T-helper 1 cell treated with Interleukin-12 subunit alpha and Interleukin-12 subunit beta and Interleukin-4 antibody, amounts not matched to agents 30 μg/mL and 1 μg/mL, for 36 hours (primary cell): Measurements from ENCODE around the gene VSIG10.

ENCODE experiments used
- H3K27ac Mint-ChIP-seq: one replicate; pipeline ENCODE4 v1.8.0; 2021; ENCODE audit warnings: mild to moderate bottlenecking, mixed read lengths
- H3K27me3 Mint-ChIP-seq: one replicate; pipeline ENCODE4 v1.8.0; 2021; ENCODE audit warnings: low read depth, mixed read lengths
- H3K36me3 Mint-ChIP-seq: one replicate; pipeline ENCODE4 v1.8.0; 2021; ENCODE audit warnings: low read depth, mixed read lengths
- H3K4me1 Mint-ChIP-seq: one replicate; pipeline ENCODE4 v1.8.0; 2021; ENCODE audit warnings: low read depth, mixed read lengths
- H3K4me3 Mint-ChIP-seq: one replicate; pipeline ENCODE4 v1.8.0; 2021; ENCODE audit warnings: mild to moderate bottlenecking, moderate library complexity, mixed read lengths
- H3K9me3 Mint-ChIP-seq: one replicate; pipeline ENCODE4 v1.8.0; 2021; ENCODE audit warnings: mixed read lengths

The VSIG10 gene

GRCh38 chr12:118060301-118061010 is 43.4 kb downstream of the VSIG10 start:
- Mint-ChIP-seq H3K4me1 (peaks cover 52% of the 10 kb centered on the region), H3K27me3 (no peaks in the 10 kb centered on the region), H3K27ac (peak overlapping the region; percentile 90), H3K36me3 (peaks cover 11% of the 10 kb centered on the region), H3K9me3 (no peaks in the 10 kb centered on the region), H3K4me3 (peak overlapping the region; percentile 87)

GRCh38 chr12:118059341-118060191 is 44.2 kb downstream of the VSIG10 start:
- Mint-ChIP-seq H3K4me1 (peaks cover 47% of the 10 kb centered on the region), H3K9me3 (no peaks in the 10 kb centered on the region), H3K27me3 (no peaks in the 10 kb centered on the region), H3K27ac (peak overlapping the region; percentile 90), H3K4me3 (peak overlapping the region; percentile 87), H3K36me3 (peaks cover 9% of the 10 kb centered on the region)

- no peaks in the 10 kb centered on the region for H3K27me3 Mint-ChIP-seq
- H3K9me3 Mint-ChIP-seq, result no peaks in the 10 kb centered on the region
- no peak overlapping the region for H3K27ac Mint-ChIP-seq
- H3K4me1 Mint-ChIP-seq, result peaks cover 40% of the 10 kb centered on the region
- no peak overlapping the region for H3K4me3 Mint-ChIP-seq
- H3K36me3 Mint-ChIP-seq, result peaks cover 9% of the 10 kb centered on the region
These were observed 44.9 kb downstream of the VSIG10 start for GRCh38 chr12:118058881-118059280.

- peaks cover 12% of the 10 kb centered on the region for H3K36me3 Mint-ChIP-seq
- no peak overlapping the region for H3K4me3 Mint-ChIP-seq
- H3K27ac Mint-ChIP-seq, result no peak overlapping the region
- no peaks in the 10 kb centered on the region for H3K27me3 Mint-ChIP-seq
- H3K9me3 Mint-ChIP-seq, result no peaks in the 10 kb centered on the region
- H3K4me1 Mint-ChIP-seq, result peaks cover 38% of the 10 kb centered on the region
These were observed 45.6 kb downstream of the VSIG10 start for GRCh38 chr12:118058227-118058626.

GRCh38 chr12:118055865-118056773 is 47.7 kb downstream of the VSIG10 start:
- Mint-ChIP-seq H3K9me3 (no peaks in the 10 kb centered on the region), H3K36me3 (peaks cover 16% of the 10 kb centered on the region), H3K4me1 (peaks cover 39% of the 10 kb centered on the region), H3K27me3 (no peaks in the 10 kb centered on the region), H3K27ac (peak overlapping the region; percentile 3), H3K4me3 (no peak overlapping the region)

GRCh38 chr12:118055144-118055557 is 48.7 kb downstream of the VSIG10 start:
- Mint-ChIP-seq H3K27me3 (no peaks in the 10 kb centered on the region), H3K4me1 (peaks cover 40% of the 10 kb centered on the region), H3K4me3 (no peak overlapping the region), H3K27ac (no peak overlapping the region), H3K36me3 (peaks cover 21% of the 10 kb centered on the region), H3K9me3 (no peaks in the 10 kb centered on the region)

- no peaks in the 10 kb centered on the region for H3K27me3 Mint-ChIP-seq
- peak overlapping the region; percentile 6 for H3K27ac Mint-ChIP-seq
- no peak overlapping the region for H3K4me3 Mint-ChIP-seq
- H3K9me3 Mint-ChIP-seq, result no peaks in the 10 kb centered on the region
- H3K4me1 Mint-ChIP-seq, result peaks cover 27% of the 10 kb centered on the region
- H3K36me3 Mint-ChIP-seq, result peaks cover 21% of the 10 kb centered on the region
These were observed 50.5 kb downstream of the VSIG10 start for GRCh38 chr12:118053071-118053985.

- peaks cover 21% of the 10 kb centered on the region for H3K36me3 Mint-ChIP-seq
- peaks cover 27% of the 10 kb centered on the region for H3K4me1 Mint-ChIP-seq
- H3K4me3 Mint-ChIP-seq, result no peak overlapping the region
- H3K27me3 Mint-ChIP-seq, result no peaks in the 10 kb centered on the region
- H3K9me3 Mint-ChIP-seq, result no peaks in the 10 kb centered on the region
- H3K27ac Mint-ChIP-seq, result peak overlapping the region; percentile 6
These were observed 51.3 kb downstream of the VSIG10 start for GRCh38 chr12:118052324-118053070.

- H3K9me3 Mint-ChIP-seq, result no peaks in the 10 kb centered on the region
- peaks cover 24% of the 10 kb centered on the region for H3K4me1 Mint-ChIP-seq
- peaks cover 19% of the 10 kb centered on the region for H3K36me3 Mint-ChIP-seq
- H3K27me3 Mint-ChIP-seq, result no peaks in the 10 kb centered on the region
- no peak overlapping the region for H3K27ac Mint-ChIP-seq
- no peak overlapping the region for H3K4me3 Mint-ChIP-seq
These were observed 52.6 kb downstream of the VSIG10 start for GRCh38 chr12:118050972-118051910.

- Mint-ChIP-seq H3K9me3 (no peaks in the 10 kb centered on the region), H3K27ac (no peak overlapping the region), H3K36me3 (peaks cover 39% of the 10 kb centered on the region), H3K4me3 (no peak overlapping the region), H3K4me1 (peaks cover 29% of the 10 kb centered on the region), H3K27me3 (no peaks in the 10 kb centered on the region)
These were observed 57.4 kb downstream of the VSIG10 start for GRCh38 chr12:118046430-118046829.

GRCh38 chr12:118044577-118044976 is 59.2 kb downstream of the VSIG10 start:
- Mint-ChIP-seq H3K27me3 (no peaks in the 10 kb centered on the region), H3K4me1 (peaks cover 25% of the 10 kb centered on the region), H3K36me3 (peaks cover 36% of the 10 kb centered on the region), H3K9me3 (no peaks in the 10 kb centered on the region), H3K27ac (peak overlapping the region; percentile 49), H3K4me3 (no peak overlapping the region)

- H3K36me3 Mint-ChIP-seq, result peaks cover 38% of the 10 kb centered on the region
- peaks cover 25% of the 10 kb centered on the region for H3K4me1 Mint-ChIP-seq
- H3K27me3 Mint-ChIP-seq, result no peaks in the 10 kb centered on the region
- H3K27ac Mint-ChIP-seq, result no peak overlapping the region
- no peak overlapping the region for H3K4me3 Mint-ChIP-seq
- H3K9me3 Mint-ChIP-seq, result no peaks in the 10 kb centered on the region
These were observed 59.7 kb downstream of the VSIG10 start for GRCh38 chr12:118044075-118044474.
